SK-N-SH (cell line): ENCODE results near the gene METRNL.

Experiments
- EZH2phosphoT487 ChIP-seq: fragments of 200-600 bp; sonication (generic); IDR thresholded peaks from 2 replicates; pipeline ENCODE4 v1.6.1; 2017; ENCODE audit warnings: low read depth, mixed run types, mild to moderate bottlenecking, antibody characterized with exemption, moderate library complexity, borderline replicate concordance
- MAX ChIP-seq: IDR thresholded peaks from 2 replicates; pipeline ENCODE4 v1.4.0; 2012; ENCODE audit warnings: low read depth
- POLR2AphosphoS5 ChIP-seq: IDR thresholded peaks from 2 replicates; pipeline ENCODE4 v1.6.1; 2012; ENCODE audit warnings: low read depth, low read length
- RFX5 ChIP-seq: IDR thresholded peaks from 2 replicates; pipeline ENCODE4 v1.6.1; 2012; ENCODE audit warnings: mild to moderate bottlenecking, improper control_type of control experiment, low read length
- TF ChIP-seq, protein P1 (sequence below): fragments of 200-600 bp; sonication (generic); IDR thresholded peaks from 2 replicates; pipeline ENCODE4 v1.6.1; 2017; ENCODE audit warnings: antibody characterized with exemption, mild to moderate bottlenecking, moderate library complexity
- TF ChIP-seq, protein P2 (sequence below): IDR thresholded peaks from 2 replicates; pipeline ENCODE4 v1.4.0; 2012; ENCODE audit warnings: low read depth, borderline replicate concordance

DNA sequence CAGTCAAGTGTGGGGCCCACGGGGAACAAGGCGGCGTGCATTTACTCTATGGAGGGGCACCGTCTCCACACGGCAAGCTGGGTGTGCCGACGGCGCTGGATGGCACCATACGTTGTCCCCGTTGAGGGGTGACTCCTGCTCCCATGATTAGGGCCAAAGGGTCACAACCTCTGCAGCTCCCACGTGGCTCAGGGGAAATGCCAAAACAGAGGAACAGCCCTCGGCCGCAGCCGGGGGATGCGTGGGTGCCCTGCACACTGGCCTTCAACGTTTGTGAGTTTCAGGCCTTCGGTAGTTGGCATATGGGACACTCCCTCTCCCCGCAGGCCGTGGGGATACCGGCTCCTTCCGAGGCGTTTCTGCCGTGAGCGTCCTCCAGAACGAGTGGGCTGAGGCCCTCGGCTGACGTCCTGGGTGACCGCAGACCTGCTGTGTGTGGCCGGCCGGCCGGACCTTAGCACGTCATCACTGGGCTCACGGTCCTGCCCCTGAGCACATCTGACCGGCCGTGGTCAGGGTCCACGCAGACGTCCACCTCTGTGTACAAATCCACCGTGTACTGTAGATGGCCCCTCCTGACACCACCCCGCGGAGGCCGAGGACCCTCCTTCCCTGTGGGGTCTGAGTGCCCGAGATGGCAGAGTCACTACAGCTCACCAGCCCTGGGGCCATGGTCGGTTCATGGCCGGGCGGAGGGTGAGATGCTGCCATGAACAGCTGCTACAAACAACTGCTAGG lies 4.8 kb upstream of the METRNL start:
- TF ChIP-seq, protein P1, sequence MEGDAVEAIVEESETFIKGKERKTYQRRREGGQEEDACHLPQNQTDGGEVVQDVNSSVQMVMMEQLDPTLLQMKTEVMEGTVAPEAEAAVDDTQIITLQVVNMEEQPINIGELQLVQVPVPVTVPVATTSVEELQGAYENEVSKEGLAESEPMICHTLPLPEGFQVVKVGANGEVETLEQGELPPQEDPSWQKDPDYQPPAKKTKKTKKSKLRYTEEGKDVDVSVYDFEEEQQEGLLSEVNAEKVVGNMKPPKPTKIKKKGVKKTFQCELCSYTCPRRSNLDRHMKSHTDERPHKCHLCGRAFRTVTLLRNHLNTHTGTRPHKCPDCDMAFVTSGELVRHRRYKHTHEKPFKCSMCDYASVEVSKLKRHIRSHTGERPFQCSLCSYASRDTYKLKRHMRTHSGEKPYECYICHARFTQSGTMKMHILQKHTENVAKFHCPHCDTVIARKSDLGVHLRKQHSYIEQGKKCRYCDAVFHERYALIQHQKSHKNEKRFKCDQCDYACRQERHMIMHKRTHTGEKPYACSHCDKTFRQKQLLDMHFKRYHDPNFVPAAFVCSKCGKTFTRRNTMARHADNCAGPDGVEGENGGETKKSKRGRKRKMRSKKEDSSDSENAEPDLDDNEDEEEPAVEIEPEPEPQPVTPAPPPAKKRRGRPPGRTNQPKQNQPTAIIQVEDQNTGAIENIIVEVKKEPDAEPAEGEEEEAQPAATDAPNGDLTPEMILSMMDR, result no peak
- TF ChIP-seq, protein P2, sequence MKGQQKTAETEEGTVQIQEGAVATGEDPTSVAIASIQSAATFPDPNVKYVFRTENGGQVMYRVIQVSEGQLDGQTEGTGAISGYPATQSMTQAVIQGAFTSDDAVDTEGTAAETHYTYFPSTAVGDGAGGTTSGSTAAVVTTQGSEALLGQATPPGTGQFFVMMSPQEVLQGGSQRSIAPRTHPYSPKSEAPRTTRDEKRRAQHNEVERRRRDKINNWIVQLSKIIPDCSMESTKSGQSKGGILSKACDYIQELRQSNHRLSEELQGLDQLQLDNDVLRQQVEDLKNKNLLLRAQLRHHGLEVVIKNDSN, result no peak
- TF ChIP-seq MAX (no peak), RFX5 (no peak), EZH2phosphoT487 (no peak), POLR2AphosphoS5 (no peak)
